PC-9 (cell line): Measurements from ENCODE around the gene CCR7. TPM values are rescaled to one million over a fixed set of nuclear protein-coding genes. Genes with fewer than 3 reads are reported as not detected.

Experiments used
- BruUV-seq: library from RNA; stranded (reverse); fragments of 400-500 nt; replicated peaks from 2 replicates; lab custom pipeline; 2021; lab: Mats Ljungman, UMichigan
- CTCF ChIA-PET: fragments of 300-600 bp; sonication (Branson Sonifier 250); formaldehyde crosslinking; loops from one replicate; lab custom pipeline; 2022; ENCODE audit warnings: antibody characterized with exemption; lab: Charles Lee
- POLR2A ChIA-PET: fragments of 300-600 bp; sonication (Branson Sonifier 250); formaldehyde crosslinking; loops from one replicate; lab custom pipeline; 2022; ENCODE audit warnings: antibody characterized with exemption; ENCODE audit not compliant: unreplicated experiment; lab: Charles Lee
- DNase-seq, 2 experiments: peaks; one replicate each; pipeline versions ENCODE4 v3.0.0 to v3.0.0-alpha.2; 2015 to 2022; ENCODE audit warnings: mixed read lengths in 1 of 2
- H2AFZ ChIP-seq: fragments of 200-600 bp; sonication (generic); 2 replicates; pipeline ENCODE4 v1.8.1; 2017; ENCODE audit warnings: antibody characterized with exemption
- H3F3A ChIP-seq: fragments of 200-600 bp; sonication (generic); 2 replicates; pipeline ENCODE4 v1.8.1; 2017; ENCODE audit warnings: antibody characterized with exemption, mild to moderate bottlenecking, low read depth; ENCODE audit not compliant: insufficient read depth
- H3K27ac ChIP-seq: fragments of 200-600 bp; sonication (generic); 2 replicates; pipeline ENCODE4 v1.6.1; 2016; ENCODE audit warnings: mixed run types
- H3K27me3 ChIP-seq: fragments of 200-600 bp; sonication (generic); 2 replicates; pipeline ENCODE4 v1.6.1; 2016; ENCODE audit warnings: low read depth, mixed run types; ENCODE audit not compliant: insufficient read depth
- H3K36me3 ChIP-seq: fragments of 200-600 bp; sonication (generic); 2 replicates; pipeline ENCODE4 v1.6.1; 2016; ENCODE audit warnings: low read depth, mixed run types
- H3K4me1 ChIP-seq: fragments of 200-600 bp; sonication (generic); replicated peaks from 2 replicates; pipeline ENCODE4 v1.6.1; 2016; ENCODE audit warnings: mixed run types; ENCODE audit not compliant: insufficient read depth
- H3K4me2 ChIP-seq: fragments of 200-600 bp; sonication (generic); 2 replicates; pipeline ENCODE4 v1.6.1; 2017; ENCODE audit warnings: mixed run types
- H3K4me3 ChIP-seq: fragments of 200-600 bp; sonication (generic); 2 replicates; pipeline ENCODE4 v1.6.1; 2016; ENCODE audit warnings: mixed run types
- H3K79me2 ChIP-seq: fragments of 200-600 bp; sonication (generic); 2 replicates; pipeline ENCODE4 v1.6.1; 2017; ENCODE audit warnings: low read depth, mixed run types
- H3K9me2 ChIP-seq: fragments of 200-600 bp; sonication (generic); 2 replicates; pipeline ENCODE4 v1.8.1; 2017; ENCODE audit warnings: mild to moderate bottlenecking; ENCODE audit not compliant: insufficient read depth
- H3K9me3 ChIP-seq: fragments of 200-600 bp; sonication (generic); 2 replicates; pipeline ENCODE4 v1.8.1; 2016; ENCODE audit warnings: low read depth; ENCODE audit not compliant: insufficient read depth
- H4K20me1 ChIP-seq: fragments of 200-600 bp; sonication (generic); 2 replicates; pipeline ENCODE4 v1.8.1; 2017; ENCODE audit not compliant: insufficient read depth
- CTCF ChIP-seq: fragments of 200-600 bp; sonication (generic); conservative IDR thresholded peaks from 2 replicates; pipeline ENCODE4 v1.6.1; 2017; ENCODE audit warnings: mixed run types, antibody characterized with exemption, mild to moderate bottlenecking, moderate library complexity
- EZH2 ChIP-seq: fragments of 200-600 bp; sonication (generic); IDR thresholded peaks from 2 replicates; pipeline ENCODE4 v1.8.0; 2017; ENCODE audit warnings: antibody characterized with exemption, low read depth
- intact Hi-C: fragments of 100-400 bp; cut with micrococcal nuclease; formaldehyde crosslinking; loops from one replicate; pipeline ENCODE4 v1.10.0; 2022; ENCODE audit not compliant: unreplicated experiment
- total RNA-seq: library from RNA; stranded (reverse); gene quantifications from 2 replicates; pipeline ENCODE4 v1.2.3, GENCODE V29; 2021

CCR7 gene
- total RNA-seq, 1 experiment from 2014 or later: not detected

GRCh38 chr17:40526668-40527067, 38.6 kb downstream of the CCR7 start:
- H4K20me1 ChIP-seq: no peaks in the 10 kb centered on the region
- H2AFZ ChIP-seq: no peak overlapping the region
- ChIA-PET POLR2A (no interaction called here), CTCF (interaction anchor here (1.0 kb wide), 1 partner anchor 36 kb away, joined by 3 read pairs; no protein-coding TSS in a partner anchor)
- peaks cover 38% of the 10 kb centered on the region for H3F3A ChIP-seq
- no TSS peak for BruUV-seq
- H3K79me2 ChIP-seq: no peaks in the 10 kb centered on the region
- no peak overlapping the region for H3K4me3 ChIP-seq
- no peaks in the 10 kb centered on the region for H3K36me3 ChIP-seq
- H3K9me2 ChIP-seq: no peaks in the 10 kb centered on the region
- no peak for TF ChIP-seq CTCF
- TF ChIP-seq EZH2: no peak
- H3K27me3 ChIP-seq: no peaks in the 10 kb centered on the region
- H3K4me2 ChIP-seq: no peak overlapping the region
- H3K9me3 ChIP-seq: peaks cover 8% of the 10 kb centered on the region
- no peak overlapping the region for H3K27ac ChIP-seq
- intact Hi-C loops: no loop called here
- DNase-seq: peak in 1 of 2 experiments; percentile 15
- peaks cover 35% of the 10 kb centered on the region for H3K4me1 ChIP-seq

GRCh38 chr17:40525294-40525693, 40.0 kb downstream of the CCR7 start:
- Histone ChIP-seq H2AFZ (no peak overlapping the region), H4K20me1 (no peaks in the 10 kb centered on the region), H3K9me3 (peaks cover 8% of the 10 kb centered on the region), H3K27ac (no peak overlapping the region), H3K36me3 (no peaks in the 10 kb centered on the region), H3F3A (peaks cover 47% of the 10 kb centered on the region), H3K4me1 (peaks cover 40% of the 10 kb centered on the region), H3K9me2 (no peaks in the 10 kb centered on the region), H3K79me2 (no peaks in the 10 kb centered on the region), H3K27me3 (no peaks in the 10 kb centered on the region), H3K4me2 (no peak overlapping the region), H3K4me3 (0 out of 2 replicates have a peak overlapping the region, but pooled peaks have one; percentile 8)
- TF ChIP-seq CTCF (no peak), EZH2 (no peak)
- BruUV-seq: no TSS peak
- POLR2A ChIA-PET: no interaction called here
- no peak for DNase-seq
- intact Hi-C loops: no loop called here
- CTCF ChIA-PET: interaction anchor here (1.0 kb wide), 1 partner anchor 34 kb away, joined by 3 read pairs; no protein-coding TSS in a partner anchor

GRCh38 chr17:40524243-40524965, 40.9 kb downstream of the CCR7 start:
- peaks cover 8% of the 10 kb centered on the region for H3K9me3 ChIP-seq
- no peaks in the 10 kb centered on the region for H3K27me3 ChIP-seq
- DNase-seq: peak in 1 of 2 experiments; percentile 8
- BruUV-seq: no TSS peak
- H3K9me2 ChIP-seq: no peaks in the 10 kb centered on the region
- peaks cover 42% of the 10 kb centered on the region for H3K4me1 ChIP-seq
- H3K36me3 ChIP-seq: no peaks in the 10 kb centered on the region
- H3K27ac ChIP-seq: no peak overlapping the region
- intact Hi-C loops: no loop called here
- H3K4me3 ChIP-seq: no peak overlapping the region; the same call in 1 of the 2 replicates
- ChIA-PET POLR2A (no interaction called here), CTCF (no interaction called here)
- no peaks in the 10 kb centered on the region for H3K79me2 ChIP-seq
- H2AFZ ChIP-seq: no peak overlapping the region
- no peaks in the 10 kb centered on the region for H4K20me1 ChIP-seq
- TF ChIP-seq CTCF: no peak
- TF ChIP-seq EZH2: no peak
- no peak overlapping the region for H3K4me2 ChIP-seq
- peaks cover 44% of the 10 kb centered on the region for H3F3A ChIP-seq
